ENCODE results near the gene COL23A1.

Gene COL23A1

GRCh38 chr5:178339272-178339671, 250.9 kb downstream of the COL23A1 start:
- DNase-seq (ENCODE audit: low read depth), result no peak
- no peak overlapping the region for H3K4me3 ChIP-seq (replicated peaks; ENCODE audit: low read depth, low read length)
- no peak for TF ChIP-seq CTCF (IDR thresholded peaks at IDR 0.05; ENCODE audit: low read length, missing control alignments)

- no peak overlapping the region for H3K4me3 ChIP-seq (replicated peaks; ENCODE audit: low read depth, low read length)
- no peak for DNase-seq (ENCODE audit: low read depth)
- no peak for TF ChIP-seq CTCF (IDR thresholded peaks at IDR 0.05; ENCODE audit: low read length, missing control alignments)
These were observed 251.4 kb downstream of the COL23A1 start for GRCh38 chr5:178338750-178339144.

GRCh38 chr5:178338126-178338749, 252.0 kb downstream of the COL23A1 start:
- no peak for TF ChIP-seq CTCF (IDR thresholded peaks at IDR 0.05; ENCODE audit: low read length, missing control alignments)
- no peak overlapping the region for H3K4me3 ChIP-seq (replicated peaks; ENCODE audit: low read depth, low read length)
- DNase-seq (ENCODE audit: low read depth), result no peak

GRCh38 chr5:178337334-178337741, 252.9 kb downstream of the COL23A1 start:
- DNase-seq (ENCODE audit: low read depth), result no peak
- no peak overlapping the region for H3K4me3 ChIP-seq (replicated peaks; ENCODE audit: low read depth, low read length)
- TF ChIP-seq CTCF (IDR thresholded peaks at IDR 0.05; ENCODE audit: low read length, missing control alignments), result no peak

GRCh38 chr5:178336889-178337288, 253.3 kb downstream of the COL23A1 start:
- H3K4me3 ChIP-seq (replicated peaks; ENCODE audit: low read depth, low read length), result no peak overlapping the region
- DNase-seq (ENCODE audit: low read depth), result no peak
- no peak for TF ChIP-seq CTCF (IDR thresholded peaks at IDR 0.05; ENCODE audit: low read length, missing control alignments)

- no peak for TF ChIP-seq CTCF (IDR thresholded peaks at IDR 0.05; ENCODE audit: low read length, missing control alignments)
- DNase-seq (ENCODE audit: low read depth), result no peak
- H3K4me3 ChIP-seq (replicated peaks; ENCODE audit: low read depth, low read length), result no peak overlapping the region
These were observed 254.7 kb downstream of the COL23A1 start for GRCh38 chr5:178335302-178336030.

- H3K4me3 ChIP-seq (replicated peaks; ENCODE audit: low read depth, low read length), result no peak overlapping the region
- no peak for TF ChIP-seq CTCF (IDR thresholded peaks at IDR 0.05; ENCODE audit: low read length, missing control alignments)
- DNase-seq (ENCODE audit: low read depth), result no peak
These were observed 255.3 kb downstream of the COL23A1 start for GRCh38 chr5:178334861-178335260.

All from fibroblast of pulmonary artery (primary cell).